ENCODE data around the gene TMEM181. TPM values are rescaled to one million over a fixed set of nuclear protein-coding genes. Genes with fewer than 3 reads are reported as not detected.
"Not testable (repeated sequence)": the region's sequence is repeated elsewhere in the genome, so short reads cannot be mapped to it uniquely, and the experiment has no call there.

The TMEM181 gene
- polyA plus RNA-seq, 4 donors: 22.3 to 26.3 (median 25.6) TPM

DNA sequence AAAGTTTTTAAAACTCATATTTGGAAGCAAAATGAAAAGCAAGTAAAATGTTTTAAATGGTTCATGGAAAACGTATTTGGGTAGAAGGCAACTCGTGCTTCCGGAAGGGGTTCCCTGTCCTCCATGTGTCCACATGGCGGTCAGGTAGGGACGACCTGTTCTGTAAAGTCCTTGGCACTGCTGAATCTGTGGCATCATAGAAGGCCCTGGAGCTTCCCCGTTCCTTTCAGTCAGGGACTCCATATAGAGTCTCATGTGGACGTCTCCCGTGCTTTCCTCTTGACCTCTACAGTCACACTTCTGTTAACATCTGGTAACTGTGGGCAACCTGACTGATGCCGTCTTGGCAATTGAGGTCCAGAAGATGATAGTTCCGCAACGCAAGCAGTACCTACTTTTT, 73.2 kb downstream of the TMEM181 start:
- no peak for DNase-seq (ENCODE audit: low read depth in 4 of 4, low spot score in 3 of 4)

GRCh38 chr6:158634695-158635426, 75.0 kb downstream of the TMEM181 start:
- no peak for DNase-seq (ENCODE audit: low read depth in 4 of 4, low spot score in 3 of 4)

- DNase-seq (ENCODE audit: low read depth in 4 of 4, low spot score in 3 of 4): no peak
These were observed 75.7 kb downstream of the TMEM181 start for GRCh38 chr6:158635427-158636073.

DNA sequence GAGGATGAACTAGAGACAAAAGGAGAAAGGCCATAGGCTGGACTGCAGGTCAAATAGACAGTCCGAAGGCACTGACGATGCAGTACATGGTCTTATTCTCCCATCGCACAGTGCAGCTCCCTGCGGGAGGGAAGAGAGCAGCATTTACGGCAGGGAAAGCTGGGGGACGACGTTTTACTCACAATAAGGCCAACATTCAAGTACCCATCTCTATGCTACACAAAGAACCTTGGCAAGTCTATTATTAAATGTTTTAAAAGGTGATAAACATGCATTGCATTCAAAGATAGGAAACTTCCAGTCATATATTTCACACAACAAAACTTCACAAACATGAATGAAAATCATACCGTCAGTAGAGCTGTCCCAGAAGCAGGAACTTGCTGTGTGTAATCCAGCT, 76.9 kb downstream of the TMEM181 start:
- DNase-seq (ENCODE audit: low read depth in 4 of 4, low spot score in 3 of 4): no peak

- no peak for DNase-seq (ENCODE audit: low read depth in 4 of 4, low spot score in 3 of 4)
These were observed 78.5 kb downstream of the TMEM181 start for GRCh38 chr6:158638324-158638854.

DNA sequence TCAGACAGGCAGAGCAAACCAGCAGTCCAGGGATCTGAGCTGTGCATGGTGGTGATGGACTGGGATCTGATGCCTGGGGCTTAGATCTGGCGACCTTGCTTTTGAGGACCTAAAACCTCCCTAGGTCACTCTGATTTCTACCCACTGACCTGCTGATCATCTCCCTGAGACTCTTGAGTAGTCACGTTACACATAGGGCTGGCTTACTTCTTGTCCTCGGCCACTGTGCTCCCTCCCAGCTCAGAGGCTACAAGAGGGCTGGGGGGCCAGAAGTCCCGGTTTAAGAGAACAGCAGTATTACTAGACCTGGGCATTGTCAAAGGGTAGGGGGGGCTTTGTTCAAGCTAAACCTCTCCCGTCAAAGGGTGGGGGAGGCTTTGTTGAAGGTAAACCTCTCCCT, 79.2 kb downstream of the TMEM181 start:
- DNase-seq (ENCODE audit: low read depth in 4 of 4, low spot score in 3 of 4): no peak

GRCh38 chr6:158640519-158640918, 80.6 kb downstream of the TMEM181 start:
- no peak for DNase-seq (ENCODE audit: low read depth in 4 of 4, low spot score in 3 of 4)

- DNase-seq (ENCODE audit: low read depth in 4 of 4, low spot score in 3 of 4): no peak
These were observed 82.3 kb downstream of the TMEM181 start for GRCh38 chr6:158642097-158642601.

DNA sequence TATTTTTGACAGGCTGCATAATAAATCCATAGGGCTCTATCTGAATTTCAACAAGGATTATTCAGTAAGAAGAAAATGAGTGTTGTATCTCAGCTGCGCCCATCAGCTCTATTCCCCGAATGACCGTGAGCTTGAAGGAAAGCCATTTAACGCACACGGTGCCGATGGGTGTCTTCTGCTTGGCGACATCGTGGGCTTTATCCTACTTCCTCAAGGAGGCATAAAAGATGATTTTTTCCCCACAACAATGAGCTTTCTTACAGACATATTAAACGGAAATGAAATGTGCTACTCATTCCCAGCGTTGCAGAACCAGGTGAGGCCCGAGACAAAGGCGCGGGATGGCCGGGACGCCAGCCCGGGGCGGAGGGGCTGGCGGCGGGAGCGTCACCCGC, 83.9 kb downstream of the TMEM181 start:
- DNase-seq (ENCODE audit: low read depth in 4 of 4, low spot score in 3 of 4): no peak

- peak; percentile 88 to 92 (median 89) for DNase-seq (ENCODE audit: low read depth in 4 of 4, low spot score in 3 of 4)
These were observed 84.6 kb downstream of the TMEM181 start, which contains the start of gene DYNLT1 for GRCh38 chr6:158644231-158645063. Gene DYNLT1, minus strand, starts transcription at chr6:158644743. Its CDS starts 35 bp downstream, at chr6:158644708.

DNA sequence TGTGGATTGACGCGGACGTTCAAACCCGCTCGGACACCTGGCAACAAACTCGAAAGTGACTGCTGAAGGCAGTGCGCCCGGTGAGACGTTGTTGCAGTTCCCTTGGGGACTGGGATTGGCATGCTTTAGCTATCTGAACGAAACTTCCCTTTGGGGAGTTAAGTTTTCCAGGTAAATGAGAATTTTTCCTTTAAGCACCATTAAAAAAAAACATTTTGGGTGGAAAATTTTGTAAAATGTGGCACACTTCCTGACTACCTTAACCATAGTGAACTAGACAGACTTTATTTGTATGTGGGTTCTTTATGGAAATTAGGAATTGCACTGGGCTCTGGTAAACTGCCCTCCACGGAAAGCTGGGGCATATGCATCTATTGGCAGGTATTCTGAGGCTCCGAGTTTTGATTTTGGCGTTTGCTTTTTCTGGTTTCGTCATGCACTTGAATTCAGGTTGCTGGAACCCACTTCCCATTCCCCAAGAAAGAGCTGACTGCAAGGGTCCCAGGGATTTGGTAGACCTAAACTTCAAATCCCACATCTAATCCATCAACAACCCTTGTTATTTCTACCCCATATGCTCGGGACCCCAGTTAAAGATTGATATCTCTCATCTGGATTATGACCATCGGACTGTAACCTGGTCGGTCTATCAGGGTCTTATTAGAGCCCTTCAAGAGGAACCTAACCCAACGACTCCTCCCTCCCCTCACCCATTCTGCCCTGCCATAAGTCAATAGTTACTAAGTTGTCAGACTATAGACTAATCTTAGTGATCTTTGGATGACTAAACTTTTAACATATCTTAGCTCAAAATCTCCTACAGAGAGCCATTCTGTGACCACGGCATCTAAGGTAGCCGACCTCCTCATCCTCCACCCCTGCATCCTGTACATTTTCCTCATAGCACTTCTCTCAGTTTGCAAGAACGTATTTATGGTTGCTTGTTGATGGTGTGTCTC, 85.5 kb downstream of the TMEM181 start:
- DNase-seq (ENCODE audit: low read depth in 4 of 4, low spot score in 3 of 4): no peak

DNA sequence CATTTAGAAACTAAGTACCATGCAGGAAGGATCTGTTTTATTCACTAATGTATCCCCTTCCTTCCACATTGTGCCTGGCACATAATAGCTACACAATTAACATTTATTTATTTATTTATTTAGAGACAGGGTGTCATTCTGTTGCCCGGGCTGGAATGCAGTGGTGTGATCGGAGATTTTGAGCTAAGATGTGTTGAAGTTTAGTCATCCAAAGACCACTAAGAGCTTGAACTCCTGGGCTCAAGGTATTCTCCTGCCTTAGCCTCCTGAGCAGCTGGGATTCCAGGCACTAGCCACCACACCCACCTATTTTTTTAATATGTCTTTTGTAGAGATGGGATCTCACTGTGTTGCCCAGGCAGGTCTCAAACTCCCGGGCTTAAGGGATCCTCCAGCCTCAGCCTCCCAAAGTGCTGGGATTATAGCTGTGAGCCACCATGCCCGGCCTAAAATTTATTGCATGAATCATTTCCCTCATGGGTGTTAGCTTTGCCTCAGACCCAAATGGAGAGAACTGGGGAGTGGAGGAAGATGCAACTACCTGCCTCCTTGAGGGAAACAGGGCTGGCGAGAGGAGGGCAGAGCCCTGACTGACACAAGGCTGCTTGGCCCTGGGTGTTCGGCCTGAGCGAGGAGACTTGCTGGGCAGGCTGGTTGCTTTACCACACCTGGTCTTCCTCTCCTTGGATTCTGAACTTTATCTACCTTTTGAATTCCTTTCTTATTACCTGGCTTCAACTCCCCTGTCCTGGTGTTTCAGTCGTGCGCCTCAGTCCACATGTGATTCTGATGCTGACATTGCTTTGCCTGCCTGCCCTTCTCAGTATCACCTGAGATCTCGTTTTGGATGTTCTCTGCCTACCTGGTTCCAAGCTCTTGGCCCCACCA, 86.4 kb downstream of the TMEM181 start:
- no peak for DNase-seq (ENCODE audit: low read depth in 4 of 4, low spot score in 3 of 4)

DNA sequence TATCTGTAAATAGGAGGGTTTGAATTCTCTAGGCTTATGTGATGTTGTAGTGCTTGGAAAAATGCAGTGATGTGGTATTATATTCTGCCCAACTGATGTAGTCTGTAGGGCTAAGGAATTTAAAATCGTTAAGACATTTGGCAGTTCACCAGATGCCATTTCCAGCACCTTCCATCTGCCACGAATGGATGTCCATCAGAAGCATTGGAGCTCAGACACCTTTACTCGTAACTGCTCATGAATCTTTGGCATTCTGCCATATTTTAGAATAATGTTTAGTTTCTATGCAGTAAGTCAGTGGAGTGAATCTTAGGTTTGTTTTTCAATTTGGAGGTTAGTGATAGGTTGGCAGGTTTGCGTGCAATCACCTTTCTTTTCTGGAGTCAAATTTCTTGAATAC, 87.6 kb downstream of the TMEM181 start:
- DNase-seq (ENCODE audit: low read depth in 4 of 4, low spot score in 3 of 4): no peak

- no peak for DNase-seq (ENCODE audit: low read depth in 4 of 4, low spot score in 3 of 4)
These were observed 88.8 kb downstream of the TMEM181 start for GRCh38 chr6:158648682-158649131.

DNA sequence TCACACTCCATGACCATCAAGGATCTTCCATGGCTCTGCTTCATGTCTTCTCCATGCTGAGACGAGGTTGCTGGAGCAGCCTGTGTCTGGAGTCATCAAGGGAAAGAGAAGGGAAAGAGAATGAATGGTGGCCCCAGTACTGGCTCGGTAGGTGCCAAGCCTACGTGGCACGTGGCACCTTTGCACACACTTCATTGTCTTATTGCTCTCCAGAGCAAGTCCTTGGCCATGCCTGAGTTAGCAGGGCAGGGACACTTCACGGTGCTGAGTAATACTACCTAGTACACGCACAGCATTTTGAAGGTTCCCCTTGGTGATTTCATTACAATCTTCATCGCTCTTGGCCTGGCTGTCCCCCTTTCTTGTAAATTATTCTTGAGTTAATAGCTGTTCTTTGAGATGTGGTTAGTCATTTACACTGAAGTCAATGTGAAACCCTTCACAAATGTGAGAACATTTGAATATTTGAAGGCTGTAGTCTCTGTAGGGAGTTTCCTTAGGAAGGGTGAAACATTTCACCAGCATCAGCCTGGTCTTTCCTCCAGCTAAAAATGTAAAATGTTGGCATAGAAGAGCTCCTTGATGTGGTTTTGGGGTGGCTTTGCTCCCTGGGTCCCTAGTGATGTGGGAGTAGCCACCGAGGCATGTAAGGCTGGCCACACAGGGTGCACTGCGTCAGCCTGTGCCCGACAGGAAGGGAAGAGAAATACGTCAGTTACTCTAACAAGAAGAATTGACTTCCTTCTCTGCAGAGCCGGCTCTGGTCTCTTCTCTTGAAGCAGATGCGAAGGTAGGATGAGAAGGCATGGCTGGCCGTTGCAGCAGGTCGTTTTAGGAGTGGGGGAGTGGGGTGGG, 89.6 kb downstream of the TMEM181 start, which contains the start of gene SYTL3:
Gene SYTL3, plus strand, starts transcription at position 766 of the 855 bp plus-strand sequence. CDS start 13,215 bp downstream, outside the sequence.
- no peak for DNase-seq (ENCODE audit: low read depth in 4 of 4, low spot score in 3 of 4)

DNA sequence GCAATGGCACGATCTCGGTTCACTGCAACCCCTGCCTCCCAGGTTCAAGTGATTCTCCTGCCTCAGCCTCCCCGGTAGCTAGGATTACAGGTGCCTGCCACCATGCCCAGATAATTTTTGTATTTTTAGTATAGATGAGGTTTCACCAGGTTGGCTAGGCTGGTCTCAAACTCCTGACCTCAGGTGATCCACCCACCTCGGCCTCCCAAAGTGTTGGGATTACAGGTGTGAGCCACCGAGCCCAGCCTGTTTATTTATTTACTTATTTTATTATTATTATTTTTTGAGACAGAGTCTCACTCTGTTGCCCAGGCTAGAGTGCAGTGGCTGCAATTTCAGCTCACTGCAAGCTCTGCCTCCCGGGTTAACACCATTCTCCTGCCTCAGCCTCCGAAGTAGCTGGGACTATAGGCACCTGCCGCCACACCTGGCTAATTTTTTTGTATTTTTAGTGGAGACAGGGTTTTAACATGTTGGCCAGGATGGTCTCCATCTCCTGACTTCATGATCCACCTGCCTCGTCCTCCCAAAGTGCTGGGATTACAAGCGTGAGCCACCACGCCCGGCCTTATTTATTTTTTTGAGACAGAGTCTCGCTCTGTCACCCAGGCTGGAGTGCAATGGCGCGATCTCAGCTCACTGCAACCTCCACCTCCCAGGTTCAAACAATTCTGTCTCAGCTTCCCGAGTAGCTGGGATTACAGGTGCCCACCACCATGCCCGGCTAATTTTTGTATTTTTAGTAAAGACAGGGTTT, 92.3 kb downstream of the TMEM181 start:
- not testable (repeated sequence) for DNase-seq (ENCODE audit: low read depth in 4 of 4, low spot score in 3 of 4)
